ENCODE data around the gene OR52E6.

- TF ChIP-seq POLR2A (IDR thresholded peaks at IDR 0.05; ENCODE audit: low read depth, low read length), result no peak
- TF ChIP-seq POLR2AphosphoS5 (IDR thresholded peaks at IDR 0.05; ENCODE audit: low read depth, low read length), result no peak
Observed at GRCh38 chr11:5803982-5804381, 37.7 kb downstream of the OR52E6 start.
